ENCODE data around the gene AKNA. TPM values are rescaled to one million over a fixed set of nuclear protein-coding genes. Genes with fewer than 3 reads are reported as not detected.

The AKNA gene
- total and polyA plus RNA-seq, 2 donors (not counting 1 experiment from before 2014, with no cell fraction given): 178 to 407 TPM

DNA sequence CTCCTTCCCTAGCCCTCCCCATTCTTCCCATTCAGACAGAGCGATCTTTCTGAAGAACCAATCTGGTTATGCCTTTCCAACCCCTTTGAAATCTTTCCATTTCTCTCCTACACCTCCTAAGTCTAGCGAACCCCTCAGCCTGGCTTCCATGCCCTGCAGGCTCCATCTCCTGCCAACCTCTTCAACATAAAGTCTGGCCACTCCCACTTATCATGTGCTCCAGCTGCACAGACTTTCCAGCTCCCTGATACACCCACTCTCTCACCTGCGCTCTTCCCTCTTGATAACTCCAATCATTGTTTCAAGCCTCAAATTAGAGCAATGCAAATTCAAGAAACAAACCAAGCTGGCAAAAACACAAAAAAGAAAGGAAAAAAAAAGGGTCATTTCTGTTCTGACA, 68.6 kb downstream of the AKNA start:
- no peak overlapping the region for H3K4me3 Mint-ChIP-seq
- Histone ChIP-seq H3K27ac (ENCODE audit: low read length in 2 of 2) (no peak overlapping the region), H2AFZ (ENCODE audit: insufficient read depth, low read depth, low read length, poor library complexity, severe bottlenecking) (no peak overlapping the region), H3K27me3 (replicated peaks in 1 of 4; ENCODE audit: control extremely low read depth in 1 of 4, control insufficient read depth in 3 of 4, insufficient read depth in 4 of 4, low read length in 3 of 4) (peaks cover 0 to 5% (median 0%) of the 10 kb centered on the region in 4 experiments), H3K4me3 (ENCODE audit: control extremely low read depth in 1 of 5, extremely low read depth in 1 of 5, insufficient read depth in 1 of 5, low read depth in 2 of 5, low read length in 4 of 5) (no peak overlapping the region), H4K20me1 (ENCODE audit: control insufficient read depth, insufficient read depth, low read length, poor library complexity, severe bottlenecking) (no peaks in the 10 kb centered on the region), H3K4me1 (ENCODE audit: control insufficient read depth in 2 of 2, insufficient read depth in 2 of 2, low read length in 2 of 2) (no peaks in the 10 kb centered on the region), H3K9ac (ENCODE audit: low read length) (no peak overlapping the region), H3K36me3 (replicated peaks in 1 of 2; ENCODE audit: control extremely low read depth in 1 of 2, control insufficient read depth in 1 of 2, extremely low read depth in 1 of 2, insufficient read depth in 2 of 2, low read length in 1 of 2) (no peaks in the 10 kb centered on the region), H3K4me2 (replicated peaks; ENCODE audit: low read depth, low read length, poor library complexity, severe bottlenecking) (no peak overlapping the region), H3K79me2 (ENCODE audit: control insufficient read depth, insufficient read depth, low read length) (no peaks in the 10 kb centered on the region), H3K9me3 (ENCODE audit: control extremely low read depth in 1 of 3, control insufficient read depth in 2 of 3, insufficient read depth in 1 of 3, low read length in 2 of 3) (peaks cover 0 to 11% (median 3%) of the 10 kb centered on the region in 3 donors)
- H3K27ac Mint-ChIP-seq: no peak overlapping the region
- ChIA-PET POLR2A (no interaction called here), CTCF (interaction anchor here (1.5 to 1.6 kb wide), 2 partner anchors 15 to 28 kb away, joined by 3 to 5 read pairs; no protein-coding TSS in a partner anchor)
- DNase-seq: no peak
- H3K4me1 Mint-ChIP-seq: no peaks in the 10 kb centered on the region
- ATAC-seq (ENCODE audit: low read depth): no peak
- 83% methylated on average over 3 of the region's 3 CpGs for WGBS (ENCODE audit: insufficient coverage)
- H3K27me3 Mint-ChIP-seq: peaks cover 10% of the 10 kb centered on the region
- no peaks in the 10 kb centered on the region for H3K9me3 Mint-ChIP-seq (ENCODE audit: insufficient read depth)
- intact Hi-C loops (cut with micrococcal nuclease): no loop called here
- TF ChIP-seq, protein P1, sequence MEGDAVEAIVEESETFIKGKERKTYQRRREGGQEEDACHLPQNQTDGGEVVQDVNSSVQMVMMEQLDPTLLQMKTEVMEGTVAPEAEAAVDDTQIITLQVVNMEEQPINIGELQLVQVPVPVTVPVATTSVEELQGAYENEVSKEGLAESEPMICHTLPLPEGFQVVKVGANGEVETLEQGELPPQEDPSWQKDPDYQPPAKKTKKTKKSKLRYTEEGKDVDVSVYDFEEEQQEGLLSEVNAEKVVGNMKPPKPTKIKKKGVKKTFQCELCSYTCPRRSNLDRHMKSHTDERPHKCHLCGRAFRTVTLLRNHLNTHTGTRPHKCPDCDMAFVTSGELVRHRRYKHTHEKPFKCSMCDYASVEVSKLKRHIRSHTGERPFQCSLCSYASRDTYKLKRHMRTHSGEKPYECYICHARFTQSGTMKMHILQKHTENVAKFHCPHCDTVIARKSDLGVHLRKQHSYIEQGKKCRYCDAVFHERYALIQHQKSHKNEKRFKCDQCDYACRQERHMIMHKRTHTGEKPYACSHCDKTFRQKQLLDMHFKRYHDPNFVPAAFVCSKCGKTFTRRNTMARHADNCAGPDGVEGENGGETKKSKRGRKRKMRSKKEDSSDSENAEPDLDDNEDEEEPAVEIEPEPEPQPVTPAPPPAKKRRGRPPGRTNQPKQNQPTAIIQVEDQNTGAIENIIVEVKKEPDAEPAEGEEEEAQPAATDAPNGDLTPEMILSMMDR (IDR thresholded peaks at IDR 0.05): no peak
- no peak for TF ChIP-seq EZH2 (IDR thresholded peaks at IDR 0.05; ENCODE audit: borderline replicate concordance, insufficient read depth, low read depth, low read length, poor library complexity, severe bottlenecking)

- Histone ChIP-seq H3K36me3 (replicated peaks in 1 of 2; ENCODE audit: control extremely low read depth in 1 of 2, control insufficient read depth in 1 of 2, extremely low read depth in 1 of 2, insufficient read depth in 2 of 2, low read length in 1 of 2) (no peaks in the 10 kb centered on the region), H3K4me3 (ENCODE audit: control extremely low read depth in 1 of 5, extremely low read depth in 1 of 5, insufficient read depth in 1 of 5, low read depth in 2 of 5, low read length in 4 of 5) (no peak overlapping the region), H3K27me3 (replicated peaks in 1 of 4; ENCODE audit: control extremely low read depth in 1 of 4, control insufficient read depth in 3 of 4, insufficient read depth in 4 of 4, low read length in 3 of 4) (peaks cover 0 to 5% (median 0%) of the 10 kb centered on the region in 4 experiments), H3K4me1 (ENCODE audit: control insufficient read depth in 2 of 2, insufficient read depth in 2 of 2, low read length in 2 of 2) (no peaks in the 10 kb centered on the region), H2AFZ (ENCODE audit: insufficient read depth, low read depth, low read length, poor library complexity, severe bottlenecking) (no peak overlapping the region), H3K4me2 (replicated peaks; ENCODE audit: low read depth, low read length, poor library complexity, severe bottlenecking) (no peak overlapping the region), H4K20me1 (ENCODE audit: control insufficient read depth, insufficient read depth, low read length, poor library complexity, severe bottlenecking) (no peaks in the 10 kb centered on the region), H3K9me3 (ENCODE audit: control extremely low read depth in 1 of 3, control insufficient read depth in 2 of 3, insufficient read depth in 1 of 3, low read length in 2 of 3) (peaks cover 0 to 14% (median 3%) of the 10 kb centered on the region in 3 donors), H3K9ac (ENCODE audit: low read length) (no peak overlapping the region), H3K79me2 (ENCODE audit: control insufficient read depth, insufficient read depth, low read length) (no peaks in the 10 kb centered on the region), H3K27ac (ENCODE audit: low read length in 2 of 2) (no peak overlapping the region)
- no peaks in the 10 kb centered on the region for H3K4me1 Mint-ChIP-seq
- POLR2A ChIA-PET: no interaction called here
- DNase-seq (no peak), ATAC-seq (ENCODE audit: low read depth) (no peak)
- WGBS (ENCODE audit: insufficient coverage): 100% methylated on average over 4 of the region's 8 CpGs
- H3K27ac Mint-ChIP-seq: no peak overlapping the region
- no peak overlapping the region for H3K4me3 Mint-ChIP-seq
- peaks cover 10% of the 10 kb centered on the region for H3K27me3 Mint-ChIP-seq
- H3K9me3 Mint-ChIP-seq (ENCODE audit: insufficient read depth): no peaks in the 10 kb centered on the region
- TF ChIP-seq, protein P1 (IDR thresholded peaks at IDR 0.05): no peak
- no peak for TF ChIP-seq EZH2 (IDR thresholded peaks at IDR 0.05; ENCODE audit: borderline replicate concordance, insufficient read depth, low read depth, low read length, poor library complexity, severe bottlenecking)
- CTCF ChIA-PET: no interaction called here
- intact Hi-C loops (cut with micrococcal nuclease): no loop called here
Measured at GRCh38 chr9:114318416-114318815, 69.4 kb downstream of the AKNA start.
